ENCODE results near the gene CCDC185.

- TF ChIP-seq ZNF777 (tag by site-specific recombination; IDR thresholded peaks at IDR 0.05; ENCODE audit: borderline replicate concordance) (no peak), CTCF (tag by site-specific recombination; IDR thresholded peaks at IDR 0.05) (no peak), ATF2 (tag by site-specific recombination; IDR thresholded peaks at IDR 0.05; ENCODE audit: low read depth) (no peak), ZNF354C (tag by site-specific recombination; IDR thresholded peaks at IDR 0.05; ENCODE audit: borderline replicate concordance, low read depth) (no peak), ZBTB7A (tag by site-specific recombination; IDR thresholded peaks at IDR 0.05; ENCODE audit: low read depth) (no peak), ZNF146 (tag by site-specific recombination; IDR thresholded peaks at IDR 0.05) (no peak), REST (tag by site-specific recombination; IDR thresholded peaks at IDR 0.05) (no peak), ZNF350 (tag by site-specific recombination; IDR thresholded peaks at IDR 0.05) (no peak), ZNF561 (tag by site-specific recombination; IDR thresholded peaks at IDR 0.05; ENCODE audit: borderline replicate concordance) (no peak), ZNF404 (tag by site-specific recombination; IDR thresholded peaks at IDR 0.05) (no peak)
Measured at GRCh38 chr1:223417444-223417843, 24.2 kb downstream of the CCDC185 start.

Measured in HEK293 (cell line).